Vagina (tissue), 2 donors: Measurements from ENCODE around the gene ETS2. TPM values are rescaled to one million over a fixed set of nuclear protein-coding genes. Genes with fewer than 3 reads are reported as not detected.

Source experiments
- DNase-seq, 2 donors: peaks; one replicate each; pipeline ENCODE4 v3.0.0-alpha.2; 2017; ENCODE audit errors: extremely low spot score in 2 of 2
- H3K27ac ChIP-seq: fragments of 200-600 bp; sonication (generic); one replicate; pipeline ENCODE4 v1.5.1; 2019
- H3K27me3 ChIP-seq: fragments of 200-600 bp; sonication (generic); one replicate; pipeline ENCODE4 v1.5.1; 2019
- H3K36me3 ChIP-seq, 2 donors: fragments of 200-600 bp; sonication (generic); one replicate each; pipeline ENCODE4 v1.5.1; 2017 to 2019
- H3K4me1 ChIP-seq: fragments of 200-600 bp; sonication (generic); one replicate; pipeline ENCODE4 v1.5.1; 2019
- H3K4me3 ChIP-seq, 2 donors: fragments of 200-600 bp; sonication (generic); 1 replicate in 1 of 2; 2 replicates in 1 of 2; pipeline ENCODE4 v1.5.1; 2016 to 2019
- H3K9me3 ChIP-seq: fragments of 200-600 bp; sonication (generic); one replicate; pipeline ENCODE4 v1.5.1; 2019
- CTCF ChIP-seq, 3 experiments: fragments of 450-650 bp in 2 of 3; fragments of 200-600 bp in 1 of 3; sonication (generic) in 1 of 3; IDR thresholded peaks; one replicate each; pipeline ENCODE4 v1.5.1; 2017 to 2019; ENCODE audit warnings: antibody characterized with exemption in 3 of 3, mild to moderate bottlenecking in 2 of 3, moderate library complexity in 2 of 3
- POLR2A ChIP-seq, 2 donors: fragments of 450-650 bp; IDR thresholded peaks; one replicate each; pipeline ENCODE4 v1.6.1; 2017; ENCODE audit warnings: antibody characterized with exemption in 2 of 2, mild to moderate bottlenecking in 2 of 2, moderate library complexity in 2 of 2
- POLR2AphosphoS5 ChIP-seq, 2 donors: sonication (generic); formaldehyde crosslinking; IDR thresholded peaks; one replicate each; pipeline ENCODE4 v1.9.0; 2017; ENCODE audit warnings: antibody characterized with exemption in 2 of 2, mild to moderate bottlenecking in 2 of 2, low read depth in 1 of 2; ENCODE audit not compliant: insufficient read depth in 1 of 2
- intact Hi-C: fragments of 100-400 bp; cut with DNase I; formaldehyde crosslinking; loops from one replicate; pipeline ENCODE4 v1.15.1; 2023
- total RNA-seq: library from RNA; depleted of rRNA; stranded (reverse); fragments of >200 nt; gene quantifications from one replicate; pipeline ENCODE4 v1.2.3, GENCODE V29; 2016

ETS2 gene
- total RNA-seq, 1 donor from 2014 or later, result 134 TPM

- Histone ChIP-seq H3K4me3 (no peak overlapping the region), H3K36me3 (no peaks in the 10 kb centered on the region), H3K27me3 (no peaks in the 10 kb centered on the region), H3K9me3 (no peaks in the 10 kb centered on the region), H3K4me1 (no peaks in the 10 kb centered on the region), H3K27ac (no peak overlapping the region)
- no peak for DNase-seq
- intact Hi-C loops, result no loop called here
- TF ChIP-seq CTCF (IDR thresholded peaks at IDR 0.05) (no peak), POLR2AphosphoS5 (IDR thresholded peaks at IDR 0.05; ENCODE audit: insufficient read depth in 1 of 2, low read depth in 1 of 2) (no peak), POLR2A (IDR thresholded peaks at IDR 0.05) (no peak)
Observed at GRCh38 chr21:38863291-38863690, 57.6 kb downstream of the ETS2 start.

- no peaks in the 10 kb centered on the region for H3K27me3 ChIP-seq
- intact Hi-C loops, result no loop called here
- no peaks in the 10 kb centered on the region for H3K9me3 ChIP-seq
- TF ChIP-seq POLR2A (IDR thresholded peaks at IDR 0.05), result no peak
- no peak for TF ChIP-seq POLR2AphosphoS5 (IDR thresholded peaks at IDR 0.05; ENCODE audit: insufficient read depth in 1 of 2, low read depth in 1 of 2)
- TF ChIP-seq CTCF (IDR thresholded peaks at IDR 0.05), result no peak
- H3K36me3 ChIP-seq, result no peaks in the 10 kb centered on the region
- H3K27ac ChIP-seq, result no peak overlapping the region
- no peak for DNase-seq
- no peaks in the 10 kb centered on the region for H3K4me1 ChIP-seq
- no peak overlapping the region for H3K4me3 ChIP-seq
Observed at GRCh38 chr21:38863843-38864363, 58.2 kb downstream of the ETS2 start.

- no peaks in the 10 kb centered on the region for H3K9me3 ChIP-seq
- H3K27me3 ChIP-seq, result no peaks in the 10 kb centered on the region
- no peak overlapping the region for H3K4me3 ChIP-seq
- intact Hi-C loops, result no loop called here
- TF ChIP-seq POLR2A (IDR thresholded peaks at IDR 0.05) (no peak), POLR2AphosphoS5 (IDR thresholded peaks at IDR 0.05; ENCODE audit: insufficient read depth in 1 of 2, low read depth in 1 of 2) (no peak), CTCF (IDR thresholded peaks at IDR 0.05) (no peak)
- H3K27ac ChIP-seq, result no peak overlapping the region
- no peaks in the 10 kb centered on the region for H3K36me3 ChIP-seq
- no peaks in the 10 kb centered on the region for H3K4me1 ChIP-seq
- no peak for DNase-seq
Observed at GRCh38 chr21:38864964-38865363, 59.2 kb downstream of the ETS2 start.

GRCh38 chr21:38869196-38869595 lies 63.5 kb downstream of the ETS2 start:
- Histone ChIP-seq H3K4me3 (no peak overlapping the region), H3K4me1 (no peaks in the 10 kb centered on the region), H3K27me3 (no peaks in the 10 kb centered on the region), H3K27ac (no peak overlapping the region), H3K9me3 (no peaks in the 10 kb centered on the region), H3K36me3 (no peaks in the 10 kb centered on the region)
- DNase-seq, result no peak
- intact Hi-C loops, result no loop called here
- TF ChIP-seq POLR2AphosphoS5 (IDR thresholded peaks at IDR 0.05; ENCODE audit: insufficient read depth in 1 of 2, low read depth in 1 of 2) (no peak), POLR2A (IDR thresholded peaks at IDR 0.05) (no peak), CTCF (IDR thresholded peaks at IDR 0.05) (no peak)

- no peak for DNase-seq
- H3K9me3 ChIP-seq, result no peaks in the 10 kb centered on the region
- no peaks in the 10 kb centered on the region for H3K4me1 ChIP-seq
- H3K27ac ChIP-seq, result no peak overlapping the region
- H3K4me3 ChIP-seq, result no peak overlapping the region
- H3K27me3 ChIP-seq, result no peaks in the 10 kb centered on the region
- intact Hi-C loops, result no loop called here
- H3K36me3 ChIP-seq, result no peaks in the 10 kb centered on the region
- TF ChIP-seq POLR2A (IDR thresholded peaks at IDR 0.05) (no peak), POLR2AphosphoS5 (IDR thresholded peaks at IDR 0.05; ENCODE audit: insufficient read depth in 1 of 2, low read depth in 1 of 2) (no peak)
Observed at GRCh38 chr21:38869946-38870345, 64.2 kb downstream of the ETS2 start.
